ENCODE measurements around the gene LRRFIP2. TPM values are rescaled to one million over a fixed set of nuclear protein-coding genes. Genes with fewer than 3 reads are reported as not detected.
"Not testable (repeated sequence)": the region's sequence is repeated elsewhere in the genome, so short reads cannot be mapped to it uniquely, and the experiment has no call there.

Gene LRRFIP2
- total RNA-seq (2014; rRNA removed; shearing (Covaris generic)) = 24.4 and 32.3 TPM in 2 replicates

- DNase-seq (ENCODE audit: low spot score) = peak; percentile 8
Observed at GRCh38 chr3:37174532-37175126, at the start of gene LRRFIP2. TSS of gene LRRFIP2 (minus strand) at chr3:37174582. CDS start at chr3:37148983, 25,599 bp downstream.

GRCh38 chr3:37223576-37223975, 49.2 kb upstream of the LRRFIP2 start:
- DNase-seq (ENCODE audit: low spot score) = no peak

- DNase-seq (ENCODE audit: low spot score) = no peak
Observed at GRCh38 chr3:37223141-37223558, 48.8 kb upstream of the LRRFIP2 start.

- not testable (repeated sequence) for DNase-seq (ENCODE audit: low spot score)
Observed at GRCh38 chr3:37222542-37222941, 48.2 kb upstream of the LRRFIP2 start.

GRCh38 chr3:37221407-37221806, 47.0 kb upstream of the LRRFIP2 start:
- DNase-seq (ENCODE audit: low spot score) = peak; percentile 51

GRCh38 chr3:37219266-37219665, 44.9 kb upstream of the LRRFIP2 start:
- no peak for DNase-seq (ENCODE audit: low spot score)

GRCh38 chr3:37218206-37218605, 43.8 kb upstream of the LRRFIP2 start:
- no peak for DNase-seq (ENCODE audit: low spot score)

GRCh38 chr3:37217098-37217849, 42.9 kb upstream of the LRRFIP2 start:
- no peak for DNase-seq (ENCODE audit: low spot score)

GRCh38 chr3:37216597-37217097, 42.3 kb upstream of the LRRFIP2 start:
- DNase-seq (ENCODE audit: low spot score) = no peak

- no peak for DNase-seq (ENCODE audit: low spot score)
Observed at GRCh38 chr3:37214076-37214475, 39.7 kb upstream of the LRRFIP2 start.

- no peak for DNase-seq (ENCODE audit: low spot score)
Observed at GRCh38 chr3:37210230-37210629, 35.8 kb upstream of the LRRFIP2 start.

GRCh38 chr3:37208576-37208975, 34.2 kb upstream of the LRRFIP2 start:
- not testable (repeated sequence) for DNase-seq (ENCODE audit: low spot score)

GRCh38 chr3:37208008-37208407, 33.6 kb upstream of the LRRFIP2 start:
- DNase-seq (ENCODE audit: low spot score) = not testable (repeated sequence)

- not testable (repeated sequence) for DNase-seq (ENCODE audit: low spot score)
Observed at GRCh38 chr3:37206041-37206440, 31.7 kb upstream of the LRRFIP2 start.

GRCh38 chr3:37204314-37204713, 29.9 kb upstream of the LRRFIP2 start:
- no peak for DNase-seq (ENCODE audit: low spot score)

GRCh38 chr3:37202035-37202434, 27.7 kb upstream of the LRRFIP2 start:
- no peak for DNase-seq (ENCODE audit: low spot score)

- no peak for DNase-seq (ENCODE audit: low spot score)
Observed at GRCh38 chr3:37200141-37200540, 25.8 kb upstream of the LRRFIP2 start.

GRCh38 chr3:37198996-37199395, 24.6 kb upstream of the LRRFIP2 start:
- no peak for DNase-seq (ENCODE audit: low spot score)

GRCh38 chr3:37198547-37198946, 24.2 kb upstream of the LRRFIP2 start:
- DNase-seq (ENCODE audit: low spot score) = no peak

- no peak for DNase-seq (ENCODE audit: low spot score)
Observed at GRCh38 chr3:37197810-37198371, 23.5 kb upstream of the LRRFIP2 start.

GRCh38 chr3:37194533-37194932, 20.2 kb upstream of the LRRFIP2 start:
- no peak for DNase-seq (ENCODE audit: low spot score)

- no peak for DNase-seq (ENCODE audit: low spot score)
Observed at GRCh38 chr3:37190667-37191066, 16.3 kb upstream of the LRRFIP2 start.

GRCh38 chr3:37189109-37189508, 14.7 kb upstream of the LRRFIP2 start:
- DNase-seq (ENCODE audit: low spot score) = no peak
